ENCODE results near the gene VSTM2B.

VSTM2B gene

GRCh38 chr19:29542776-29543175, 17.0 kb downstream of the VSTM2B start:
- TF ChIP-seq SIN3A (IDR thresholded peaks at IDR 0.05; ENCODE audit: borderline replicate concordance, insufficient read depth, low read length): no peak
- TF ChIP-seq POLR2AphosphoS5 (IDR thresholded peaks at IDR 0.05; ENCODE audit: low read depth, low read length): no peak
- TF ChIP-seq FOXP2 (optimal IDR thresholded peaks at IDR 0.05; ENCODE audit: borderline replicate concordance, extremely low read depth, extremely low read length, insufficient read depth): no peak
- no peak for TF ChIP-seq REST (IDR thresholded peaks at IDR 0.05; ENCODE audit: insufficient read depth in 1 of 2, low read depth in 2 of 2, low read length in 2 of 2)
- no peak for TF ChIP-seq TAF1 (IDR thresholded peaks at IDR 0.05; ENCODE audit: borderline replicate concordance, insufficient read depth, low read length)

GRCh38 chr19:29543381-29543780, 17.6 kb downstream of the VSTM2B start:
- TF ChIP-seq TAF1 (IDR thresholded peaks at IDR 0.05; ENCODE audit: borderline replicate concordance, insufficient read depth, low read length) (no peak), SIN3A (IDR thresholded peaks at IDR 0.05; ENCODE audit: borderline replicate concordance, insufficient read depth, low read length) (no peak), FOXP2 (optimal IDR thresholded peaks at IDR 0.05; ENCODE audit: borderline replicate concordance, extremely low read depth, extremely low read length, insufficient read depth) (no peak), POLR2AphosphoS5 (IDR thresholded peaks at IDR 0.05; ENCODE audit: low read depth, low read length) (no peak), REST (IDR thresholded peaks at IDR 0.05; ENCODE audit: insufficient read depth in 1 of 2, low read depth in 2 of 2, low read length in 2 of 2) (no peak)

- TF ChIP-seq REST (IDR thresholded peaks at IDR 0.05; ENCODE audit: insufficient read depth in 1 of 2, low read depth in 2 of 2, low read length in 2 of 2) (no peak), TAF1 (IDR thresholded peaks at IDR 0.05; ENCODE audit: borderline replicate concordance, insufficient read depth, low read length) (no peak), SIN3A (IDR thresholded peaks at IDR 0.05; ENCODE audit: borderline replicate concordance, insufficient read depth, low read length) (no peak), POLR2AphosphoS5 (IDR thresholded peaks at IDR 0.05; ENCODE audit: low read depth, low read length) (no peak), FOXP2 (optimal IDR thresholded peaks at IDR 0.05; ENCODE audit: borderline replicate concordance, extremely low read depth, extremely low read length, insufficient read depth) (no peak)
Measured at GRCh38 chr19:29544656-29545360, 19.0 kb downstream of the VSTM2B start.

GRCh38 chr19:29545866-29546582, 20.2 kb downstream of the VSTM2B start:
- no peak for TF ChIP-seq REST (IDR thresholded peaks at IDR 0.05; ENCODE audit: insufficient read depth in 1 of 2, low read depth in 2 of 2, low read length in 2 of 2)
- TF ChIP-seq POLR2AphosphoS5 (IDR thresholded peaks at IDR 0.05; ENCODE audit: low read depth, low read length): no peak
- TF ChIP-seq TAF1 (IDR thresholded peaks at IDR 0.05; ENCODE audit: borderline replicate concordance, insufficient read depth, low read length): no peak
- TF ChIP-seq FOXP2 (optimal IDR thresholded peaks at IDR 0.05; ENCODE audit: borderline replicate concordance, extremely low read depth, extremely low read length, insufficient read depth): no peak
- no peak for TF ChIP-seq SIN3A (IDR thresholded peaks at IDR 0.05; ENCODE audit: borderline replicate concordance, insufficient read depth, low read length)
